ENCODE measurements around the gene SLC37A3.
A peak's percentile ranks its signal among the peaks of the same experiment; 100 is the strongest.
"Not testable (repeated sequence)": the region's sequence is repeated elsewhere in the genome, so short reads cannot be mapped to it uniquely, and the experiment has no call there.

SLC37A3 gene

DNA sequence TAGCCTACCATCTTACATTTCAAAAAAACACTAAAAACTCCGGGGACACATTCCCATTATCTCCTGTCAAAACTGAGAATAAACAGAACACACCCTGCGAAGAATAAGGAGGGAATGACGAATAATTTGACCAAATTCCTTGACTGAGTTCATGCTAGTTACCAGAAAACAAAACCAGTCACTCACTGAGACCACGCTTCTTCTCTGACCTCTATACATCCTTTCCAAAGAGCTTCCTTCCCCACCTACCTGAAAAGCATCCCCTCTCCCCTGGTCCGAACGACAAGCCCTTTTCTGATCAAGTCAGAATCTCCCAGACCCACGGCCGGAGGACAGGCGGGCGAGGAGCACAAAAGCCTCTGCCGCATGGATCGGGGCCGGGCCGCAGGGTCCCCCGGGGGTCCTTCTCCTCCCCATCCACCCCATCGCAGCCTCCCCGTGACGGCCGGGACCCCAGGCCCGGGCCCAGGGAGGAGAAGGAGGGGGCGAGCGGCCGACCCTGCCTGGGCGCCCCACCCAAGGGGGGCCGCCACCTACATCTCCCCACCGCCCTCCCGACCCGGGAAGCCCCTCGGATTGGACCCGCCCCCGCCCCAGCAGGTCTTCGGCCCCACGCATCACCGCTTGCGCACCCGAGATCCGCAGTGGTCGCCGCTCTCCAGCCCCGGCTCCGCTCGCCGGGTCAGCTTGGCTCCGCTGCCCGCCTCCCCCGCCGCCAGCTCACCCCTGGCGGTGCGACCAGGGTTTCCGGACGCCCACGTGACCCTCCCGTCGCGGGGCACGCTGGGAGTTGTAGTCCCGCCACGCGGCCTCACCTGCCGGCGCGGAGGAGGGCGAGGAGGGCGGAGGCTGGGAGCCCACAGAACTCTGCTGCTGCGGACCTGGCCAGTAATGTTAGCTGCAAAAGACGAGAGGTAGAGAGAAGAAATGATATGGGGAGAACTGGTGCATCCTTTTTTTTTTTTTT lies at the start of gene SLC37A3:
SLC37A3 (minus strand) TSS at position 747 of the 967 bp plus-strand sequence. CDS start 16,004 bp downstream, outside the sequence.
- peak; percentile 76 to 88 for DNase-seq (ENCODE audit: low read depth in 2 of 2)

DNA sequence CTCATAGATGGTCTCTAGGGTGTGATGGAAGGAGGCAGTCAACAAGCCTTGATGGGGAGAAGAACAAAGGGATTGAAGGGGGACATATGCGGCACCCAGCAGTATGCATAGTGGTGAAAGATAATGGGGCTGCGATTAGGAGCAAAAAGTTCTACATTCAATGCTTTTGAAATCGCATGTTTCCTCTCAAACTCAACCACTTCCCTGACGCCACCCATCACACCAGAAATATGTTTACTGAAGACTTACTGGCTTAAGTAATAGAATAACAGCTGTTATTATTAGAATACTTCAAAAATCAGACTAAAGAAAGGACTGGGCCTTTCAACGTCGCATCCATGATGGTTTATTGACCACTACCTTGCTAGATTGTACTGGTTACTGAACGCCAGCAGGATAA lies 49.5 kb upstream of the SLC37A3 start:
- no peak for DNase-seq (ENCODE audit: low read depth in 2 of 2)

DNA sequence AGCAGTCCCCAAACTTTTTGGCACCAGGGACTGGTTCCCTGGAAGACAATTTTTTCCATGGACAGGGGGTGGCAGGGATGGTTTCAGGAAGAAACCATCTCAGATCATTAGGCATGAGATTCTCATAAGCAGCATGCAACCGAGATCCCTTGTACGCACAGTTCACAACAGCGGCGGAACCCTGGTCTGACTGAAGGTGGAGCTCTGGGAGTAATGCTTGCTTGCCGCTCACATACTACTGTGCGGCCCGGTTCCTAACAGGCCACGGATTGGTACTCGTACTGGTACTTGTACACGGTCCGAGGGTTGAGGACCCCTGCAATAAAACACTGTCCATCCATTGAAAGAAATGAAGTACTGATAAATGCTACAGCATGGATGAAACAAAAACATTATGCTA lies 48.1 kb upstream of the SLC37A3 start:
- DNase-seq (ENCODE audit: low read depth in 2 of 2), result no peak

DNA sequence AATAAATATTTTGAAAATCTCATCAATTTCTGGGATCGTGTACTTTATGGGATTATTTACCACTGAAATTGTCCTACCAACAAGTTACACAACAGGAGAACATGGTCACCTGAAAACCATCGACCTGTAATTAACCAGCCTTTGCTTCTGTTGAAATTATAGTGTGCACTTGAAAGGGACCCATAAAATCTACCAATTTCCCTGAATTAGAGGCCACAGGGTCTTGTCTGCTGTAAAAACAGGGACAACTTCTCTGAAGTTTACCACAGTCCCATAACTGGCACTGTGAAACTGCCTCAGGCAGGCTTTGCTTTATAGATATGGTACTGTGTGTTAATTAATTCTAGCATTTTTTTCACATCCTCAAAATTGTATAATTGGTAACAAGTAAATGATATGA lies 43.2 kb upstream of the SLC37A3 start:
- DNase-seq (ENCODE audit: low read depth in 2 of 2), result no peak

DNA sequence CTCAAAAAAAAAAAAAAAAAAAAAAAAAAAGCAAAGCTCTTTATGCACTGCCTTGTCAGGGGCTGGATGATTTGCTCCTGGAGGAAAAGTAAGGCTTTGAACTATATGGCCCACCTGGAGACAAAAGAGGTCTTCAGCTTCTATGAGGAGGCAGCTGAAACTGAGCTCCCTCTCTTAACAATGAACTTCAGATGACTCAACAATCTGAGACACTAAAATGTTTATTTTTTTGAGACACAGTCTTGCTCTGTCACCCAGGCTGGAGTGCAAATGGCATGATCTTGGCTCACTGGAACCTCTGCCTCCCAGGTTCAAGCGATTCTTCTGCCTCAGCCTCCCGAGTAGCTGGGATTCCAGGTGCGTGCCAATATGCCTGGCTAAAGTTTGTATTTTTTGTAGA lies 42.3 kb upstream of the SLC37A3 start:
- no peak for DNase-seq (ENCODE audit: low read depth in 2 of 2)

DNA sequence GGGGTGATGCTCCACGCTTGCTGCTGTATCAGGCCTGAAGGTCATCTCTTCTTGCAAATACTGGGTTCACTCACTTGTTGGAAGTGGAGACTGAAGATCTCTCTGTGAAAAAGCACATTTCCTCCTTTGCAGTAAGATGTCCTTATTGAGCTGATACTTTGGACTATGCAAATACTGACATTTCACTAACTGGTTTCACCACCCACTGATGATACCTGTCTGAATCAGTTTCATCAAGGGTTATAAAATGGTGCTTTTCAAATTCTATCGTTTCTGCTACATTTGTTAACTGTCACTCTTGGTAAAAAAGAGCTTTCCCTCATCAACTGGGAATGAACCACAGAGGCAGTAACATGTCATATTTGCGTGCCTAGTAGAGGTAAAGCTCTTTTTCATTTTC lies 41.0 kb upstream of the SLC37A3 start:
- no peak for DNase-seq (ENCODE audit: low read depth in 2 of 2)

GRCh38 chr7:140435252-140435895 lies 37.0 kb upstream of the SLC37A3 start:
- no peak for DNase-seq (ENCODE audit: low read depth in 2 of 2)

GRCh38 chr7:140433396-140433795 lies 35.1 kb upstream of the SLC37A3 start:
- DNase-seq (ENCODE audit: low read depth in 2 of 2), result no peak

- no peak for DNase-seq (ENCODE audit: low read depth in 2 of 2)
These were observed 27.8 kb upstream of the SLC37A3 start for GRCh38 chr7:140426130-140426529.

GRCh38 chr7:140425718-140426117 lies 27.4 kb upstream of the SLC37A3 start:
- no peak for DNase-seq (ENCODE audit: low read depth in 2 of 2)

DNA sequence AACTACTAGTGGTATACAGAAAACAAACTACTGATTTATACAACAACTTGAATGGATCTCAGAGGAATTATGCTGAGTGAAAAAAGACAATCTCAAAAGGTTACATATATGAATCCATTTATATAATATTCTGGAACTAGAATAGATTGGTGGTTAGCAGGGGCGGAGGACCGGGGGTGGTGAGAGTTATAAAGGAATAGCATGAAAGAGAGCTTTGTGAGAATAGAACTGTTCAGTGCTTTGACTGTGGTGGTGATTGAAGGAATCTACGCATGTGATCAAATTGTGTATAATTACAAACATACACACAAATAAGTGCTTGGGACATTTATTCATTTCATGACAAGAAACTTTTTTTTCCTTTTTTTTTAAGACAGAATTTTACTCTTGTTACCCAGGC lies 25.2 kb upstream of the SLC37A3 start:
- no peak for DNase-seq (ENCODE audit: low read depth in 2 of 2)

DNA sequence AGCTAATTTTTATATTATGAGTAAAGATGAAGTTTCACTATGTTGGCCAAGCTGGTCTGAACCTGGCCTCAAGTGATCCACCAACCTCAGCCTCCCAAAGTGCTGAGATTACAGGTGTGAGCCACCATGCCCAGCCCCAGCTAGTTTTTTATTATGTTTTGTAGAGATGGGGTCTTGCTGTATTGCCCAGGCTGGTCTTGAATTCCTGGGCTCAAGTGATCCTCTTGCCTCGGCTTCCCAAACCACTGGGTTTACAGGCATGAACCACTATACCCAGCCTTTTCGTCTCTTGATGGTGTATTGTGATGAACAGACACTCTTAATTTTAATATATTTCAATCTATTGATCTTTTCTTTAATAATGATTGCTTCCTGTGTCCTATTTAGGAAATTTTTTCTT lies 23.2 kb upstream of the SLC37A3 start:
- DNase-seq (ENCODE audit: low read depth in 2 of 2), result no peak

DNA sequence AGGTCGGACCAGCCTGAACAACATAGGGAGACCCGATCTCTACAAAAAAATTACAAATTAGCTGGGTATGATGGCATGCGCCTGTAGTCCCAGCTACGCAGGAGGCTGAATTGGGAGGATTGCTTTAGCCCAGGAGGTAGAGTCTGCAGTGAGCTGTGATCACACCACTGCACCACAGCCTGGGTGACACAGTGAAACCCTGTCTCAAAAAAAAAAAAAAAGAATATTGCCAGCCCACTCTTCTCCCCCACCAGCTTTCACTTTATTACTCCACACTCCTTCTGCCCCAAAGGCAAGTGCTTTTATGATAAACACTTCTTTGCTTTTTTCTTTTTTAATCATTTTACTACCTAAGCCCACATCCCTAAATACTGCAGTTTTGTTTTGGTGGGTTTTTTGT lies 20.3 kb upstream of the SLC37A3 start:
- DNase-seq (ENCODE audit: low read depth in 2 of 2), result no peak

DNA sequence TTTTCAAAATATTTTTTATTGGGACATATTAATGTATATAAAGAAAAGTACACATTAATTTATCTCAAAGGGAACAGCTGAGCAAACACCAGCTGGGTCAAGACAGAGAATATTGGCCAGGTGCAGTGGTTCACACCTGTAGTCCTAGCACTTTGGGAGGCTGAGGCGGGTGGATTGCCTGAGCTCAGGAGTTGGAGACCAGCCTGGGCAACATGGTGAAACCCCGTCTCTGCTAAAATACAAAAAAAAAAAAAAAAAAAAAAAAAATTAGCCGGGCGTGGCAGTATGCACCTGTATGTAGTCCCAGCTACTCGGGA lies 19.8 kb upstream of the SLC37A3 start:
- not testable (repeated sequence) for DNase-seq (ENCODE audit: low read depth in 2 of 2)

DNA sequence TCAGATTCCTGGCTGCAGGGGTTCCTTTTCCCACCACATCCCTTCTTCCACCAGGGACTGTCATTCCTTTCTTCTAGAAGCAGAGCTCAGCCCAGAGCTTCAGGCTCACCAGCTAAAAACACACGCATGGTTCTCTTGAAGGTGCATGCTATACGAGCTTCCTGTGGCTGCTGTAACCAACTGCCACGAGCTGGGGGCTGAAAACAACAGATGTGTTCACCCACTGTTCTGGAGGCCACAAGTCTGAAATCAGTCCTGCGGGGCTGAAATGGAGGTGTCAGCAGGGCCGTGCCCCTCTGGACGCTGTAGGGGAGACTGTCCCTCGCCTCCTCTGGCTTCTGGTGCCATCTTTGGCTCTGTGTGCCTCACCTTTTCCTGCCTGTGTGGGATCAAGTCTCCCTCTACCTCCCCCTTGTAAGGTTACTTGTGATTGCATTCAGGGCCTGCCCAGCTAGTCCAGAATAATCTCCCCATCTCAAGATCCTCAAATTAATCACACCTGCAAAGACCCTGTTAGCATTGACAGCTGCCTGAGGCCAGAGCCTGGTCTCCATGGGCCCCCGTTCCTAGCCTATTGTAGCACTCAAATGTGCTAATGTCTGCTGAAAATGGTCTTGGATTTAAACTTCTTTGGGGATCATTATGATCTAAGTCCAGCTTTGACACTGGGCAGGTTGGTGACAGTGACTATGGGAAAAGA lies 19.3 kb upstream of the SLC37A3 start:
- no peak for DNase-seq (ENCODE audit: low read depth in 2 of 2)

DNA sequence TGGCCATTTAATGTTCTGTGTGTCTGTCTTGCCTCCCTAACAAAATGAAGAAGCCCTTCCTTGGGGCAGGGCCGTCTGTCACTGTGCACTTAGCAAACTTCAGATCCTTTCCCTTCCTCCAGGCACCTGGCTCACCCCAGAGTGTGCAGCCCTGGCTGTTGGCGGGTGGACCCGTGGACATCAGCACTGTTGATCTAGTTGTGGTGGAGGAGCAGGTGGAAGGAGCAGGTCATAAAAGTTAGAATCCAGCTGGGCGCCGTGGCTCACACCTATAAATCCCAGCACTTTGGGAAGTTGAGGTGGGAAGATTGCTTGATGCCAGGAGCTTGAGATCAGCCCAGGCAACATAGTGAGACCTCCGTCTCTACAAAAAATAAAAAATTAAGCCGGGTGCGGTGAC lies 18.2 kb upstream of the SLC37A3 start:
- no peak for DNase-seq (ENCODE audit: low read depth in 2 of 2)

DNA sequence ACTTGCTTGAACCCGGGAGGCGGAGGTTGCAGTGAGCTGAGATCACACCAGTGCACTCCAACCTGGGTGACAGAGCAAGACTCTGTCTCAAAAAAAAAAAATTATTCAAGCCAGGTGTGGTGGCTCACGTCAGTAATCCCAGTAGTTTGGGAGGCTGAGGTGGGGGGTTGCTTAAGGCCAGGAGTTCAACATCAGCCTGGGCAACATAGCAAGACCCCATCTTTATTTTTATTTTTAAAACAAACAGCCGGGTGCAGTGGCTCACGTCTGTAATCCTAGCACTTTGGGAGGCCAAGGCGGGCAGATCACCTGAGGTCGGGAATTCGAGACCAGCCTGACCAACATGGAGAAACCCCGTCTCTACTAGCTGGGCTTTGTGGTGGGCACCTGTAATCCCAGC lies 17.5 kb upstream of the SLC37A3 start:
- not testable (repeated sequence) for DNase-seq (ENCODE audit: low read depth in 2 of 2)

GRCh38 chr7:140415361-140415760 lies 17.0 kb upstream of the SLC37A3 start:
- no peak for DNase-seq (ENCODE audit: low read depth in 2 of 2)

DNA sequence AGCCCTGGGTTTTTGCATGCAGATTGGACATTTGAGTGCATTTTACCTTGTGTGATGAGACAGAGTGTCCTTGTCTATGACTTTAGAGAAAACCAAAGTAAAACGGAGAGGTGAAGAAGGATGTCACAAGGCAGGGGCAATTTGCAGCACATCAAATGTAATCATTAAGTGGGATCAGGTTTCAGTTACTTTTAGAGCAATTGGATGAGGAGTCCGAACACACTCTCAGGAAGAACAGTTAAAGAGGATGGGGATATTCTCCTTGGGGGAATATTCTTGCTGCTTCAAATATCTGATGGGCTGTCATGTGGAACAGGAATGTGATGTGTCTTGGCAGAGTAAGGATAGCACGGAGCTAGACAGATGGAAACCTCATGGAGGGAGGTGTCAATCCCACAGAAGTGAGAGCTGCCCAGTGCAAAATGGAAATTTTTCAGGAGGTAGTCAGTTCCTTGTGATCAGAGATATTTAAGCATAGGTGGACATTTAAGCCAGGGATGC lies 6.3 kb upstream of the SLC37A3 start:
- no peak for DNase-seq (ENCODE audit: low read depth in 2 of 2)

- DNase-seq (ENCODE audit: low read depth in 2 of 2), result no peak
These were observed 5.7 kb upstream of the SLC37A3 start, which contains the start of gene RAB19 for GRCh38 chr7:140403878-140404564. Gene RAB19 (plus strand): TSS chr7:140404058. CDS start chr7:140407647, 3,589 bp downstream.

- no peak for DNase-seq (ENCODE audit: low read depth in 2 of 2)
These were observed 4.0 kb upstream of the SLC37A3 start for GRCh38 chr7:140402178-140402835.

Measured in stimulated activated CD4-positive, alpha-beta T cell treated with anti-CD3 and anti-CD28 coated beads, Interleukin-12 subunit alpha, Interleukin-12 subunit beta, amount 100 ng/mL, for 24 hours (primary cell).